ENCODE results near the gene SYT14.
"Not testable (repeated sequence)": the region's sequence is repeated elsewhere in the genome, so short reads cannot be mapped to it uniquely, and the experiment has no call there.

The SYT14 gene

GRCh38 chr1:210031473-210031872 lies 93.5 kb downstream of the SYT14 start:
- DNase-seq, result no peak

- no peak for DNase-seq
These were observed 105.0 kb downstream of the SYT14 start for GRCh38 chr1:210043058-210043457.

GRCh38 chr1:210049616-210050015 lies 111.6 kb downstream of the SYT14 start:
- DNase-seq, result no peak

GRCh38 chr1:210050491-210050890 lies 112.5 kb downstream of the SYT14 start:
- DNase-seq, result not testable (repeated sequence)

- no peak for DNase-seq
These were observed 115.1 kb downstream of the SYT14 start for GRCh38 chr1:210053126-210053525.

GRCh38 chr1:210057593-210057992 lies 119.6 kb downstream of the SYT14 start:
- DNase-seq, result no peak

- DNase-seq, result no peak
These were observed 124.0 kb downstream of the SYT14 start for GRCh38 chr1:210061992-210062391.

GRCh38 chr1:210070531-210070930 lies 132.5 kb downstream of the SYT14 start:
- DNase-seq, result no peak

GRCh38 chr1:210072129-210072528 lies 134.1 kb downstream of the SYT14 start:
- DNase-seq, result no peak

- no peak for DNase-seq
These were observed 135.0 kb downstream of the SYT14 start for GRCh38 chr1:210072896-210073504.

- DNase-seq, result no peak
These were observed 136.9 kb downstream of the SYT14 start for GRCh38 chr1:210074904-210075303.

- DNase-seq, result no peak
These were observed 138.6 kb downstream of the SYT14 start for GRCh38 chr1:210076620-210077019.

GRCh38 chr1:210081494-210081893 lies 143.5 kb downstream of the SYT14 start:
- no peak for DNase-seq

GRCh38 chr1:210085359-210085758 lies 147.3 kb downstream of the SYT14 start:
- no peak for DNase-seq

- no peak for DNase-seq
These were observed 149.0 kb downstream of the SYT14 start for GRCh38 chr1:210087058-210087457.

- no peak for DNase-seq
These were observed 151.8 kb downstream of the SYT14 start for GRCh38 chr1:210089855-210090254.

- no peak for DNase-seq
These were observed 154.3 kb downstream of the SYT14 start for GRCh38 chr1:210092366-210092765.

- no peak for DNase-seq
These were observed 155.4 kb downstream of the SYT14 start for GRCh38 chr1:210093461-210093860.

- no peak for DNase-seq
These were observed 160.3 kb downstream of the SYT14 start for GRCh38 chr1:210098356-210098755.

GRCh38 chr1:210099921-210100320 lies 161.9 kb downstream of the SYT14 start:
- no peak for DNase-seq

- no peak for DNase-seq
These were observed 166.1 kb downstream of the SYT14 start for GRCh38 chr1:210104103-210104502.

GRCh38 chr1:210112906-210113305 lies 174.9 kb downstream of the SYT14 start:
- not testable (repeated sequence) for DNase-seq

GRCh38 chr1:210117198-210117597 lies 179.2 kb downstream of the SYT14 start:
- no peak for DNase-seq

- DNase-seq, result no peak
These were observed 179.7 kb downstream of the SYT14 start for GRCh38 chr1:210117681-210118170.

GRCh38 chr1:210123383-210123782 lies 185.4 kb downstream of the SYT14 start:
- no peak for DNase-seq
